Endothelial cell of umbilical vein (primary cell): Measurements from ENCODE around the gene ABCA10. TPM values are rescaled to one million over a fixed set of nuclear protein-coding genes. Genes with fewer than 3 reads are reported as not detected.

Source experiments
- BruUV-seq: library from RNA; stranded (reverse); fragments of 400-500 nt; replicated peaks from 2 replicates; lab custom pipeline; 2021; lab: Mats Ljungman, UMichigan
- CTCF ChIA-PET: fragments of 300-600, 350-600 bp; sonication (Branson Sonifier 250); formaldehyde crosslinking; loops from one replicate; lab custom pipeline; 2021; ENCODE audit warnings: antibody characterized with exemption, inconsistent platforms; lab: Charles Lee
- POLR2A ChIA-PET: fragments of 300-600, 350-600 bp; sonication (Branson Sonifier 250); formaldehyde crosslinking; loops from one replicate; lab custom pipeline; 2021; ENCODE audit warnings: antibody characterized with exemption, inconsistent platforms; lab: Charles Lee
- DNase-seq: peaks from one replicate; pipeline ENCODE4 v3.0.0-alpha.2; 2011; ENCODE audit warnings: low read depth, low spot score
- FAIRE-seq: peaks from 2 replicates; lab custom pipeline; 2011; peaks lifted over from hg19 to GRCh38; lab: Jason Lieb, UNC
- H2AFZ ChIP-seq: 2 replicates; pipeline ENCODE4 v1.6.0; 2012; ENCODE audit warnings: low read depth, low read length, control low read depth, inconsistent platforms
- H3K27ac ChIP-seq: 2 replicates; pipeline ENCODE4 v1.5.1; 2011; ENCODE audit warnings: low read depth, mild to moderate bottlenecking, control low read depth, low read length, moderate library complexity; ENCODE audit not compliant: insufficient read depth
- H3K27me3 ChIP-seq, 2 experiments: 2 replicates each; pipeline versions ENCODE4 v1.6.0 to v1.6.1; 2011; ENCODE audit warnings: low read length in 2 of 2, mixed read lengths in 1 of 2; ENCODE audit not compliant: control insufficient read depth in 2 of 2, insufficient read depth in 2 of 2
- H3K36me3 ChIP-seq, 2 experiments: 2 replicates in 1 of 2; 3 replicates in 1 of 2; pipeline ENCODE4 v1.5.1; 2011; ENCODE audit warnings: low read length in 2 of 2, mild to moderate bottlenecking in 1 of 2, moderate library complexity in 1 of 2; ENCODE audit not compliant: control insufficient read depth in 2 of 2, insufficient read depth in 2 of 2; ENCODE audit errors: extremely low read depth in 1 of 2
- H3K4me1 ChIP-seq: 3 replicates; pipeline ENCODE4 v1.5.1; 2011; ENCODE audit warnings: mild to moderate bottlenecking, low read length; ENCODE audit not compliant: control insufficient read depth, insufficient read depth; ENCODE audit errors: extremely low read depth
- H3K4me2 ChIP-seq: 2 replicates; pipeline ENCODE4 v1.6.1; 2011; ENCODE audit warnings: low read length, control low read depth, mixed read lengths; ENCODE audit not compliant: insufficient read depth
- H3K4me3 ChIP-seq, 3 experiments: fragments of 200-600 bp in 1 of 3; sonication (generic), shearing (Covaris generic) in 1 of 3; replicated peaks in 1 of 3; 2 replicates each; pipeline ENCODE4 v1.5.1; 2011 to 2016; ENCODE audit warnings: control low read depth in 3 of 3, low read length in 3 of 3, mild to moderate bottlenecking in 2 of 3, inconsistent platforms in 1 of 3, low read depth in 1 of 3, moderate library complexity in 1 of 3; ENCODE audit not compliant: insufficient read depth in 1 of 3
- H3K79me2 ChIP-seq: 2 replicates; pipeline ENCODE4 v1.6.0; 2012; ENCODE audit warnings: low read length, inconsistent platforms; ENCODE audit not compliant: control insufficient read depth, insufficient read depth
- H3K9ac ChIP-seq: replicated peaks from 2 replicates; pipeline ENCODE3; 2011; ENCODE audit warnings: low read length, control low read depth; ENCODE audit not compliant: insufficient read depth; ENCODE audit errors: extremely low read depth
- H3K9me1 ChIP-seq: replicated peaks from 3 replicates; pipeline ENCODE4 v1.6.0; 2011; ENCODE audit warnings: mild to moderate bottlenecking, low read length; ENCODE audit not compliant: control insufficient read depth, insufficient read depth; ENCODE audit errors: extremely low read depth
- H3K9me3 ChIP-seq: replicated peaks from 2 replicates; pipeline ENCODE4 v1.5.1; 2012; ENCODE audit warnings: low read length, inconsistent platforms; ENCODE audit not compliant: control insufficient read depth, insufficient read depth
- H4K20me1 ChIP-seq: replicated peaks from 2 replicates; pipeline ENCODE3; 2011; ENCODE audit warnings: mild to moderate bottlenecking, low read length; ENCODE audit not compliant: control insufficient read depth, insufficient read depth; ENCODE audit errors: extremely low read depth
- CTCF ChIP-seq, 2 donors: IDR thresholded peaks; 1 replicate in 1 of 2; 2 replicates in 1 of 2; pipeline ENCODE4 v1.5.1; 2011; ENCODE audit warnings: low read length in 2 of 2, mild to moderate bottlenecking in 2 of 2, moderate library complexity in 2 of 2, control low read depth in 1 of 2, inconsistent platforms in 1 of 2, low read depth in 1 of 2; ENCODE audit not compliant: insufficient read depth in 1 of 2; ENCODE audit errors: extremely low read depth in 1 of 2
- EZH2 ChIP-seq: IDR thresholded peaks from 2 replicates; pipeline ENCODE4 v1.6.1; 2012; ENCODE audit warnings: borderline replicate concordance, low read depth, mild to moderate bottlenecking, moderate library complexity, low read length, inconsistent platforms; ENCODE audit not compliant: severe bottlenecking
- FOS ChIP-seq: IDR thresholded peaks from 2 replicates; pipeline ENCODE4 v1.6.1; 2011; ENCODE audit warnings: mild to moderate bottlenecking, low read length, moderate library complexity, borderline replicate concordance; ENCODE audit not compliant: insufficient read depth
- GATA2 ChIP-seq: IDR thresholded peaks from 2 replicates; pipeline ENCODE4 v1.7.0; 2011; ENCODE audit warnings: low read depth, mild to moderate bottlenecking, moderate library complexity, mixed read lengths, low read length; ENCODE audit not compliant: insufficient read length, insufficient read depth
- JUN ChIP-seq: IDR thresholded peaks from 2 replicates; pipeline ENCODE4 v1.6.1; 2011; ENCODE audit warnings: borderline replicate concordance, low read depth; ENCODE audit not compliant: insufficient read length, insufficient read depth
- MYC ChIP-seq: IDR thresholded peaks from one replicate; pipeline ENCODE4 v1.6.1; 2011; ENCODE audit warnings: mild to moderate bottlenecking, low read depth, low read length
- POLR2A ChIP-seq: IDR thresholded peaks from 2 replicates; pipeline ENCODE4 v1.6.1; 2012; ENCODE audit warnings: low read depth, mild to moderate bottlenecking, control low read depth, low read length
- POLR2AphosphoS5 ChIP-seq: IDR thresholded peaks from 2 replicates; pipeline ENCODE4 v1.6.1; 2012; ENCODE audit warnings: low read depth, mild to moderate bottlenecking, control low read depth, low read length, moderate library complexity; ENCODE audit not compliant: insufficient read depth
- dilution Hi-C: fragments of 300-500 bp; cut with MboI; formaldehyde crosslinking; loops from one replicate; pipeline ENCODE4 v1.15.0; 2019; ENCODE audit warnings: low sequenced_read_pairs; ENCODE audit not compliant: extremely low pct_ligation_motif_present
- intact Hi-C: fragments of 100-400 bp; cut with micrococcal nuclease; formaldehyde crosslinking; loops from one replicate; pipeline ENCODE4 v1.10.0; 2022
- polyA plus RNA-seq, 4 experiments: library from polyadenylated mRNA; depleted of rRNA in 3 of 4; stranded (reverse) in 3 of 4; unstranded in 1 of 4; fragments of >200 nt; gene quantifications; 2 replicates each; pipeline versions ENCODE4 v1.2.1 to v1.2.3, GENCODE V29; 2011 to 2012; ENCODE audit warnings: missing spikeins in 1 of 4
- total RNA-seq: library from RNA; stranded (reverse); gene quantifications from 2 replicates; pipeline ENCODE4 v1.2.3, GENCODE V29; 2021

Gene ABCA10
- total and polyA plus RNA-seq, 2 donors (not counting 3 experiments of a cell fraction or from before 2014, with no cell fraction given) = 0.22 to 2.1 TPM

GRCh38 chr17:69235338-69236058 is 6.9 kb upstream of the ABCA10 start:
- Histone ChIP-seq H2AFZ (peak overlapping the region; percentile 62), H3K4me3 (no peak overlapping the region), H3K9ac (no peak overlapping the region), H3K79me2 (no peaks in the 10 kb centered on the region), H3K4me1 (peaks cover 4% of the 10 kb centered on the region), H3K36me3 (no peaks in the 10 kb centered on the region), H3K9me3 (no peaks in the 10 kb centered on the region), H3K4me2 (no peak overlapping the region), H4K20me1 (no peaks in the 10 kb centered on the region), H3K27ac (peak overlapping the region; percentile 24), H3K9me1 (no peaks in the 10 kb centered on the region), H3K27me3 (no peaks in the 10 kb centered on the region)
- CTCF ChIA-PET = interaction anchor here (1.2 to 4.1 kb wide), 5 partner anchors 12 to 702 kb away, joined by 4 to 50 read pairs (median 11); no protein-coding TSS in a partner anchor
- intact Hi-C loops (loop anchor here (1.0 to 5.0 kb wide), 7 partner anchors 188 to 773 kb away; no protein-coding TSS in a partner anchor), dilution Hi-C loops (no loop called here)
- BruUV-seq = no TSS peak
- POLR2A ChIA-PET = no interaction called here
- DNase-seq = peak; percentile 90
- peak; percentile 70 for FAIRE-seq
- TF ChIP-seq POLR2A = no peak
- peak; percentile 67 to 68 for TF ChIP-seq CTCF (IDR thresholded peaks at IDR 0.05; ENCODE audit: extremely low read depth in 1 of 2, insufficient read depth in 1 of 2, low read depth in 1 of 2, low read length in 2 of 2)

DNA sequence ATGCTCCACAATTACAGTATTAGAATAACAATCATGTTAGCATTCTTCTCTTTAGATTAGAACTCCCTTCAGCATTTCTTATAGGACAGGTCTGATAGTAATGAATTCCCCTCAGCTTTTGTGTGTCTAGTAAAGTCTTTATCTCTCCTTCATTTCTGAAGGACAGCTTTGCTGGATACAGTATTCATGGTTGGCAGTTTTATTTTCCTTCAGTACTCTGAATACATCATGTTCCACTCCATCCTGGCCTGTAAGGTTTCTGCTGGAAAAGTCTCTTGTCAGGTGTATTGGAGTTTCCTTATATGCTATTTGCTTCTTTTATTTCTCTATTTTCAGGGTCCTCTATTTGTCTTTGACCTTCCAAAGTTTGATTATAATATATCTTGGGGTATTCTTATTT is 4.0 kb upstream of the ABCA10 start:
- no TSS peak for BruUV-seq
- Histone ChIP-seq H2AFZ (no peak overlapping the region), H3K79me2 (no peaks in the 10 kb centered on the region), H3K4me2 (no peak overlapping the region), H3K4me1 (peaks cover 4% of the 10 kb centered on the region), H4K20me1 (no peaks in the 10 kb centered on the region), H3K36me3 (no peaks in the 10 kb centered on the region), H3K9me1 (no peaks in the 10 kb centered on the region), H3K9ac (no peak overlapping the region), H3K4me3 (no peak overlapping the region), H3K27ac (no peak overlapping the region), H3K27me3 (no peaks in the 10 kb centered on the region), H3K9me3 (no peaks in the 10 kb centered on the region)
- TF ChIP-seq POLR2AphosphoS5 = no peak
- TF ChIP-seq POLR2A = no peak
- TF ChIP-seq FOS = no peak
- TF ChIP-seq EZH2 = no peak
- TF ChIP-seq MYC = no peak
- no peak for TF ChIP-seq GATA2
- no peak for TF ChIP-seq CTCF (IDR thresholded peaks at IDR 0.05; ENCODE audit: extremely low read depth in 1 of 2, insufficient read depth in 1 of 2, low read depth in 1 of 2, low read length in 2 of 2)
- TF ChIP-seq JUN = no peak
- dilution Hi-C loops = no loop called here
- no peak for FAIRE-seq
- POLR2A ChIA-PET = no interaction called here
- CTCF ChIA-PET = interaction anchor here (1.1 to 4.1 kb wide), 2 partner anchors 455 to 461 kb away, joined by 4 to 50 read pairs; no protein-coding TSS in a partner anchor
- intact Hi-C loops = no loop called here
- DNase-seq = no peak
